ENCODE measurements around the gene PROSER1. TPM values are rescaled to one million over a fixed set of nuclear protein-coding genes. Genes with fewer than 3 reads are reported as not detected.

PROSER1 gene
- total and polyA plus RNA-seq, 3 donors from 2014 or later: 32.0 to 37.0 (median 33.0) TPM

DNA sequence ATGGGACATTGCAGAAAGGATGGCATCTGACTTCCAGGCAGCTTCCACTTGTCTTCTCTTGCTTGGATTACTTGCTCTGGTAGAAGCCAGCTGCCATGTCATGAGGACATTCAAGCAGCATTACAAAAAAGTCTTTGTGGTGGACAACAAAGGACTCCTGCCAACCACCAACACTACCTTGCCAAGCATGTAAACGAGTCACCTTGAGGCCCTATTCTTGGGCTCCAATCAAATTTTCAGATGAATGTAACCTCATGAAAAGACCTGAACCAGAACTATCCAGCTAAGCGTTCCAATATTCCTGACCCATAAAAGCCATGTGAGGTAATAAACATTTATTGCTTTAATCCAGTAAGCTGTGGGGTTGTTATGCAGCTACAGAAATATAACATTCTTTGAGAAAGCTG is 12.5 kb downstream of the PROSER1 start:
- Histone ChIP-seq H3K27ac (no peak overlapping the region), H3K36me3 (ENCODE audit: low read depth, missing control alignments) (no peaks in the 10 kb centered on the region), H3K4me1 (no peaks in the 10 kb centered on the region), H3K9me3 (no peaks in the 10 kb centered on the region), H3K4me3 (no peak overlapping the region), H3K27me3 (no peaks in the 10 kb centered on the region)
- WGBS, 2 donors: 70 to 88% methylated on average over 2 of the region's 2 CpGs
- DNase-seq: no peak
- intact Hi-C loops (cut with DNase I; ENCODE audit: low total_unique reads): no loop called here
- TF ChIP-seq, protein P1, sequence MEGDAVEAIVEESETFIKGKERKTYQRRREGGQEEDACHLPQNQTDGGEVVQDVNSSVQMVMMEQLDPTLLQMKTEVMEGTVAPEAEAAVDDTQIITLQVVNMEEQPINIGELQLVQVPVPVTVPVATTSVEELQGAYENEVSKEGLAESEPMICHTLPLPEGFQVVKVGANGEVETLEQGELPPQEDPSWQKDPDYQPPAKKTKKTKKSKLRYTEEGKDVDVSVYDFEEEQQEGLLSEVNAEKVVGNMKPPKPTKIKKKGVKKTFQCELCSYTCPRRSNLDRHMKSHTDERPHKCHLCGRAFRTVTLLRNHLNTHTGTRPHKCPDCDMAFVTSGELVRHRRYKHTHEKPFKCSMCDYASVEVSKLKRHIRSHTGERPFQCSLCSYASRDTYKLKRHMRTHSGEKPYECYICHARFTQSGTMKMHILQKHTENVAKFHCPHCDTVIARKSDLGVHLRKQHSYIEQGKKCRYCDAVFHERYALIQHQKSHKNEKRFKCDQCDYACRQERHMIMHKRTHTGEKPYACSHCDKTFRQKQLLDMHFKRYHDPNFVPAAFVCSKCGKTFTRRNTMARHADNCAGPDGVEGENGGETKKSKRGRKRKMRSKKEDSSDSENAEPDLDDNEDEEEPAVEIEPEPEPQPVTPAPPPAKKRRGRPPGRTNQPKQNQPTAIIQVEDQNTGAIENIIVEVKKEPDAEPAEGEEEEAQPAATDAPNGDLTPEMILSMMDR (IDR thresholded peaks at IDR 0.05): no peak
- no peak for TF ChIP-seq POLR2A (IDR thresholded peaks at IDR 0.05)

DNA sequence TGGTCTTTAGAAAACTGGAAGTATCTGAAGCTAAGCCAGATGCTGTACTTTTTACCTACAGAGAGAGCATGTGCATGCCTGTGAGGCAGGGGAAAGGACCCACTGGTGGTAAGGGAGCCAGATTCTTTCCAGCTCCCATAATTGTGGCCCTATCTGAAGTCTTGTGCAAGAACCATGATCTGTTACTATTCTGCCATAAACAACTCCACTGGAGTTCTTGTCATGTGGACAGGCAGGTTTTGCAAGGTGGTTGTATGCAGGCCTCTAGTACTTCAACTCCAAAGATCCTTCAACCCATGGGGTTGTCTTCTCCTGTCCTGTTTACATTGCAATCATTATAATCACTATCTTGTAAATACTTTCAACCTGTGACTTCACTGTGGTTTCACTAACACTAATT is 14.1 kb downstream of the PROSER1 start:
- intact Hi-C loops (cut with DNase I; ENCODE audit: low total_unique reads): no loop called here
- no peak overlapping the region for H3K27ac ChIP-seq
- no peaks in the 10 kb centered on the region for H3K4me1 ChIP-seq
- TF ChIP-seq POLR2A (IDR thresholded peaks at IDR 0.05): no peak
- TF ChIP-seq, protein P1 (IDR thresholded peaks at IDR 0.05): no peak
- no peaks in the 10 kb centered on the region for H3K27me3 ChIP-seq
- DNase-seq: no peak
- H3K4me3 ChIP-seq: no peak overlapping the region
- no peaks in the 10 kb centered on the region for H3K9me3 ChIP-seq
- H3K36me3 ChIP-seq (ENCODE audit: low read depth, missing control alignments): no peaks in the 10 kb centered on the region

DNA sequence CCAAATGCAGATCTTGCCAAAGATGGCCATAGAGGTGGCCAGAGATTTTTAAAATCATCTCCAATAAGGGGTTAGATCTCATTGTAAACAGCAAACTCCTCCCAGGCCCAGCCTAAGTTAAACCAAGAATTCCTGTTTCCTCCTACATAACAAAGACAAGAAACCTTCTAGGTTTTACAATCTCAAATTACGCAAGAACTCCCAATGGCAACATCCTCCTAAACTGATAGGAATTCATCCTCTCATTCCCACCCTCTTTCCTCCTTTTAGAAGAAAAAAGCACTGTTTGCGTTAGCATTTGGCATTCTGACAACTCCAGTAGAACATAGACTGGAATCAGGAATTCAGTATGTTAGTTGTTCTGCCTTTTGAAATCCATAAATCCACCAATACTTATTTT is 14.6 kb downstream of the PROSER1 start:
- H3K9me3 ChIP-seq: no peaks in the 10 kb centered on the region
- TF ChIP-seq POLR2A (IDR thresholded peaks at IDR 0.05): no peak
- TF ChIP-seq, protein P1 (IDR thresholded peaks at IDR 0.05): no peak
- 63 to 67% methylated on average over 2 of the region's 2 CpGs for whole genome bisulfite sequencing, 2 donors
- H3K27me3 ChIP-seq: no peaks in the 10 kb centered on the region
- no peaks in the 10 kb centered on the region for H3K36me3 ChIP-seq (ENCODE audit: low read depth, missing control alignments)
- intact Hi-C loops (cut with DNase I; ENCODE audit: low total_unique reads): no loop called here
- H3K27ac ChIP-seq: no peak overlapping the region
- DNase-seq: no peak
- H3K4me1 ChIP-seq: no peaks in the 10 kb centered on the region
- H3K4me3 ChIP-seq: no peak overlapping the region

DNA sequence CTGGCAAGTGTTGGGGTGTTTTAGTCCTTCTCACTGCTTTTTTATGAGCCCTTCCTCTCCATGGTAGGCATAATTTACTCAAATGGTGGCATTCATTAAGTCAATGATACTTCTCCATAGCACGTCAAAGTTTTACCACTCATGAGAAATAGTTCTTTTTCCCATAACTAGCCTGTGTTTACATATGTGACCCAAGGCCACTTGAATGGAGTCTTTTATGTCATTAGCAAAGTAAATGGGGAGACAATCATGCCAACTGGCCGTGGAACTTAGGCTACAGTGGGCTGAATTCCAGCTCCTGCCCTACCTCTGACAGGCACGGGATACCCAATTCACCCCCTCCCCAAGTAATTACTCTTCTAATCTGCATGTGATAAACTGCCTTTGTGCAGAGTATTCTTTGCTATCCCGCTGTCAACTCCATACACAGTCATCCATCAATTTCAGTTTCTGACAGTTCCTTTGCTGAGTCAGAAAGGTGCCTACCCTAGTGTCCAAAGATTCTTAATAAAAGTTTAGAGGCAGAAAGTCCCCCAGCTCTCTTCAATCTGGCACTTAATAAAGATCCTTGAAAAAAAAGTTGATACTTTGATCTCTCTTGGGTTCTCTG is 16.9 kb downstream of the PROSER1 start:
- Histone ChIP-seq H3K27me3 (no peaks in the 10 kb centered on the region), H3K9me3 (no peaks in the 10 kb centered on the region), H3K4me3 (no peak overlapping the region), H3K4me1 (no peaks in the 10 kb centered on the region), H3K36me3 (ENCODE audit: low read depth, missing control alignments) (no peaks in the 10 kb centered on the region), H3K27ac (no peak overlapping the region)
- no peak for DNase-seq
- no peak for TF ChIP-seq POLR2A (IDR thresholded peaks at IDR 0.05)
- TF ChIP-seq, protein P1 (IDR thresholded peaks at IDR 0.05): no peak
- WGBS, 2 donors: 87 to 89% methylated on average over 4 of the region's 4 CpGs
- intact Hi-C loops (cut with DNase I; ENCODE audit: low total_unique reads): no loop called here

DNA sequence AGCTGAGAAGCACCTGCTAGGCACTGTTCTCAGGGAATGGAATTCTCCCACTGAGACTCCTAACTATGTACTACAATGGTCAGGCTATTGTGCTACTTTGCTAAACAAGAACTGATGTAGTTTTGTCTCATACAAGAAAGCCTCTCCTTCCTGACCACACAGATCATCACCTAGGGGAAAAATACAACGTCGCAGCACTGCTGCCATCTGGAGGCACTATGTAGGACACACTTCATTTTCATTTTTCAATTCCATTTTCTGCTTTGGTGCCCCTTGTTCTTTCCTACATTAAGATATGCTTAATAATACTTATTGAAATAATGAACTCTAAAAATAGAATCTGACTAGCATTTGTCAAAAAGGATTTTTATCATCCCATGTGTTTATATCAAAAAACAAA is 21.1 kb downstream of the PROSER1 start:
- H3K9me3 ChIP-seq: no peaks in the 10 kb centered on the region
- no peak overlapping the region for H3K27ac ChIP-seq
- no peaks in the 10 kb centered on the region for H3K27me3 ChIP-seq
- no peaks in the 10 kb centered on the region for H3K36me3 ChIP-seq (ENCODE audit: low read depth, missing control alignments)
- DNase-seq: peak; percentile 33
- 35 to 40% methylated on average over 2 of the region's 2 CpGs for WGBS, 2 donors
- no peak overlapping the region for H3K4me3 ChIP-seq
- TF ChIP-seq, protein P1 (IDR thresholded peaks at IDR 0.05): peak in 2 of 3 experiments; percentile 20 to 49
- TF ChIP-seq POLR2A (IDR thresholded peaks at IDR 0.05): no peak
- intact Hi-C loops (cut with DNase I; ENCODE audit: low total_unique reads): no loop called here
- no peaks in the 10 kb centered on the region for H3K4me1 ChIP-seq

All from testis (tissue), 3 donors.